ENCODE data around the gene KCNV2. TPM values are rescaled to one million over a fixed set of nuclear protein-coding genes. Genes with fewer than 3 reads are reported as not detected.

The KCNV2 gene
- total RNA-seq, 1 donor from 2014 or later = not detected

- Mint-ChIP-seq H3K36me3 (ENCODE audit: insufficient read depth) (peaks cover 2% of the 10 kb centered on the region), H3K4me1 (ENCODE audit: low read depth) (no peaks in the 10 kb centered on the region), H3K27me3 (peaks cover 13% of the 10 kb centered on the region), H3K4me3 (ENCODE audit: low read depth) (no peak overlapping the region), H3K27ac (no peak overlapping the region), H3K9me3 (ENCODE audit: low read depth) (no peaks in the 10 kb centered on the region)
- no peak for DNase-seq (ENCODE audit: low spot score, unreplicated experiment)
- TF ChIP-seq, protein P1, sequence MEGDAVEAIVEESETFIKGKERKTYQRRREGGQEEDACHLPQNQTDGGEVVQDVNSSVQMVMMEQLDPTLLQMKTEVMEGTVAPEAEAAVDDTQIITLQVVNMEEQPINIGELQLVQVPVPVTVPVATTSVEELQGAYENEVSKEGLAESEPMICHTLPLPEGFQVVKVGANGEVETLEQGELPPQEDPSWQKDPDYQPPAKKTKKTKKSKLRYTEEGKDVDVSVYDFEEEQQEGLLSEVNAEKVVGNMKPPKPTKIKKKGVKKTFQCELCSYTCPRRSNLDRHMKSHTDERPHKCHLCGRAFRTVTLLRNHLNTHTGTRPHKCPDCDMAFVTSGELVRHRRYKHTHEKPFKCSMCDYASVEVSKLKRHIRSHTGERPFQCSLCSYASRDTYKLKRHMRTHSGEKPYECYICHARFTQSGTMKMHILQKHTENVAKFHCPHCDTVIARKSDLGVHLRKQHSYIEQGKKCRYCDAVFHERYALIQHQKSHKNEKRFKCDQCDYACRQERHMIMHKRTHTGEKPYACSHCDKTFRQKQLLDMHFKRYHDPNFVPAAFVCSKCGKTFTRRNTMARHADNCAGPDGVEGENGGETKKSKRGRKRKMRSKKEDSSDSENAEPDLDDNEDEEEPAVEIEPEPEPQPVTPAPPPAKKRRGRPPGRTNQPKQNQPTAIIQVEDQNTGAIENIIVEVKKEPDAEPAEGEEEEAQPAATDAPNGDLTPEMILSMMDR (IDR thresholded peaks at IDR 0.05; ENCODE audit: unreplicated experiment) = no peak
Measured at GRCh38 chr9:2691212-2691611, 26.1 kb upstream of the KCNV2 start.

- Mint-ChIP-seq H3K4me1 (ENCODE audit: low read depth) (no peaks in the 10 kb centered on the region), H3K9me3 (ENCODE audit: low read depth) (no peaks in the 10 kb centered on the region), H3K27me3 (peaks cover 13% of the 10 kb centered on the region), H3K36me3 (ENCODE audit: insufficient read depth) (peaks cover 2% of the 10 kb centered on the region), H3K4me3 (ENCODE audit: low read depth) (no peak overlapping the region), H3K27ac (no peak overlapping the region)
- TF ChIP-seq, protein P1 (IDR thresholded peaks at IDR 0.05; ENCODE audit: unreplicated experiment) = no peak
- no peak for DNase-seq (ENCODE audit: low spot score, unreplicated experiment)
Measured at GRCh38 chr9:2691626-2692025, 25.7 kb upstream of the KCNV2 start.

- Mint-ChIP-seq H3K36me3 (ENCODE audit: insufficient read depth) (peaks cover 2% of the 10 kb centered on the region), H3K9me3 (ENCODE audit: low read depth) (no peaks in the 10 kb centered on the region), H3K4me1 (ENCODE audit: low read depth) (no peaks in the 10 kb centered on the region), H3K27me3 (peaks cover 13% of the 10 kb centered on the region), H3K27ac (no peak overlapping the region), H3K4me3 (ENCODE audit: low read depth) (no peak overlapping the region)
- DNase-seq (ENCODE audit: low spot score, unreplicated experiment) = no peak
- TF ChIP-seq, protein P1 (IDR thresholded peaks at IDR 0.05; ENCODE audit: unreplicated experiment) = no peak
Measured at GRCh38 chr9:2693056-2693455, 24.3 kb upstream of the KCNV2 start.

- TF ChIP-seq, protein P1 (IDR thresholded peaks at IDR 0.05; ENCODE audit: unreplicated experiment) = no peak
- Mint-ChIP-seq H3K9me3 (ENCODE audit: low read depth) (no peaks in the 10 kb centered on the region), H3K4me1 (ENCODE audit: low read depth) (no peaks in the 10 kb centered on the region)
Measured at GRCh38 chr9:2697492-2697891, 19.8 kb upstream of the KCNV2 start.

GRCh38 chr9:2700398-2700797 lies 16.9 kb upstream of the KCNV2 start:
- TF ChIP-seq, protein P1 (IDR thresholded peaks at IDR 0.05; ENCODE audit: unreplicated experiment) = no peak
- Mint-ChIP-seq H3K4me3 (ENCODE audit: low read depth) (no peak overlapping the region), H3K4me1 (ENCODE audit: low read depth) (no peaks in the 10 kb centered on the region)

More at GRCh38 chr9:2697492-2697891, 19.8 kb upstream of the KCNV2 start:
- peaks cover 2% of the 10 kb centered on the region for H3K36me3 Mint-ChIP-seq (ENCODE audit: insufficient read depth)
- DNase-seq (ENCODE audit: low spot score, unreplicated experiment) = no peak
- no peak overlapping the region for H3K4me3 Mint-ChIP-seq (ENCODE audit: low read depth)
- peaks cover 26% of the 10 kb centered on the region for H3K27me3 Mint-ChIP-seq
- no peak overlapping the region for H3K27ac Mint-ChIP-seq

More at GRCh38 chr9:2700398-2700797, 16.9 kb upstream of the KCNV2 start:
- Mint-ChIP-seq H3K36me3 (ENCODE audit: insufficient read depth) (no peaks in the 10 kb centered on the region), H3K9me3 (ENCODE audit: low read depth) (no peaks in the 10 kb centered on the region), H3K27ac (no peak overlapping the region), H3K27me3 (peaks cover 29% of the 10 kb centered on the region)
- DNase-seq (ENCODE audit: low spot score, unreplicated experiment) = no peak

Measured in progenitor cell of endocrine pancreas (in vitro differentiated cells).